ENCODE measurements around the gene LRRC63.
"Not testable (repeated sequence)": the region's sequence is repeated elsewhere in the genome, so short reads cannot be mapped to it uniquely, and the experiment has no call there.

LRRC63 gene, protein sequence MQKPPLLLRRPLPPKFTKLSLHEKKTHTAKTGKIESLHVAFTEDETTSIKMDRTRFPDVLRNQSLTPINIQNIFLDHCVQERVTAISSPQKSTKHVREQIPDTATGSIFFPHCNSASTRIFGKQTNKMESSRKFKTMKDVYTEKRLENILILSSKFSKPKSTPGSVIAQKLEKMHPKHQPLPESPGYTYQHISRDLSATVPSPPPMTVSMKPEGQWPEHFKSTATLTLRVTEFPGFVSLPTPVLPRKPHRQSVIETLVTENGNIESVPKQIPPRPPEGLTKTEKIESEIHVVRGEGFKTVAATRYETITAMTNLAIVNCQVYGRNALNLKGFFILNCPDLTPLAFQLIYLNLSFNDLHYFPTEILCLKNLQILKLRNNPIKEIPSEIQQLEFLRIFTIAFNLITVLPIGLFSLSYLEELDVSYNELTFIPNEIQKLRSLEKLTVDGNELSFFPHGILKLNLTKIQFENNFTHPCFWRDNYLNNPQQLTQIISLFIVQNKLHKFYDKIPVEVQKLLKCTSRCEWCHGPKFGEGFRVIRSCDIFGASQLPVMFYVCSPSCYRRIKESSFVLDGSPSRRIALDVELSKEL
- long read RNA-seq, partial matches to known transcripts, result 0 of 2 reads
- long read RNA-seq, other reads (novel, unspliced or antisense), result 2 of 2 reads

DNA sequence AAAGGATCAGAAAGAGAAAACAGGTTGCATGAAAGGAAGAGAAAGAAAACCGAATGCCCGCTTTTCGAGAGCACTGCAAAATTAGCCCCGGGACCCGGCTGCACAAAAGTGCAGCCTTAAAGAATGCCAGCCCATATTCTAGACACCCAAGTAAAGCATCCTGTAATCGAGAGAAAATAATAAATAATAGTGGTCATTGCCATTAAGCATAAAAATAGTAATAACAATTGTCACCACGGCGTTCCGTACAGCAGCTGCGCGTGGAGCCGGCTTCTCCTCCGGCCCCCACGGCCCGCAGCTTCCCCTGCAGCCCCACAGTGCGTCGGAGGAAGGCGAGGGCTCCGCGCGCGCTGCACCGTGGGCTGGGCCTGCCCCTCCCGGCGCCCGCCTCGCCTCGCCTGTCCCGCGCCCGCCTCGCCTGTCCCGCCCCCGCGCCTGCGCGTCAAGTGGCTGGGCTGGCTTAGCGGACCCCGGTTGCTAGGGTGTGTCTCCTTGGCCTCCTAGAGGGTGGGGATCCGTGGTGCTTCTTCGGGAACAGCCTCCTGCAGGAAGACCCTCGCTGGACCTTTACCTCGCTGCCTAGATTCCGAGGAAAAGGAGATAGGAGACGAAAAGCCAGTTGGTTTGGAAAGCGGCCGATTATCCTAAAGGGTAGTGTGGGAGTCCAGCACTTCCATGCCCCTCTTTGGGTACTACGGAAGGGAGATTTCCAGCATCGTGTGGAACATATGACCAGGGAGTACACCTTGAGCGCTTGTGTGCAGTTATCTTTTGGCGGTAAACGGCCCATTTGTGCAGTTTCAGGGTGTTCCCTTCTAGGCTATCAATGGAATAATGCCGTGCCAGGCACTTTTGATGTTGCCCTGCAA is at the start of gene LRRC63:
Gene LRRC63, plus strand, starts transcription at position 446 of the 869 bp plus-strand sequence. CDS start 1,107 bp downstream, outside the sequence.
- TF ChIP-seq SPI1 (IDR thresholded peaks at IDR 0.05; ENCODE audit: borderline replicate concordance, low read depth), result no peak; the same call in 1 of the 2 replicates
- TF ChIP-seq, protein P1, sequence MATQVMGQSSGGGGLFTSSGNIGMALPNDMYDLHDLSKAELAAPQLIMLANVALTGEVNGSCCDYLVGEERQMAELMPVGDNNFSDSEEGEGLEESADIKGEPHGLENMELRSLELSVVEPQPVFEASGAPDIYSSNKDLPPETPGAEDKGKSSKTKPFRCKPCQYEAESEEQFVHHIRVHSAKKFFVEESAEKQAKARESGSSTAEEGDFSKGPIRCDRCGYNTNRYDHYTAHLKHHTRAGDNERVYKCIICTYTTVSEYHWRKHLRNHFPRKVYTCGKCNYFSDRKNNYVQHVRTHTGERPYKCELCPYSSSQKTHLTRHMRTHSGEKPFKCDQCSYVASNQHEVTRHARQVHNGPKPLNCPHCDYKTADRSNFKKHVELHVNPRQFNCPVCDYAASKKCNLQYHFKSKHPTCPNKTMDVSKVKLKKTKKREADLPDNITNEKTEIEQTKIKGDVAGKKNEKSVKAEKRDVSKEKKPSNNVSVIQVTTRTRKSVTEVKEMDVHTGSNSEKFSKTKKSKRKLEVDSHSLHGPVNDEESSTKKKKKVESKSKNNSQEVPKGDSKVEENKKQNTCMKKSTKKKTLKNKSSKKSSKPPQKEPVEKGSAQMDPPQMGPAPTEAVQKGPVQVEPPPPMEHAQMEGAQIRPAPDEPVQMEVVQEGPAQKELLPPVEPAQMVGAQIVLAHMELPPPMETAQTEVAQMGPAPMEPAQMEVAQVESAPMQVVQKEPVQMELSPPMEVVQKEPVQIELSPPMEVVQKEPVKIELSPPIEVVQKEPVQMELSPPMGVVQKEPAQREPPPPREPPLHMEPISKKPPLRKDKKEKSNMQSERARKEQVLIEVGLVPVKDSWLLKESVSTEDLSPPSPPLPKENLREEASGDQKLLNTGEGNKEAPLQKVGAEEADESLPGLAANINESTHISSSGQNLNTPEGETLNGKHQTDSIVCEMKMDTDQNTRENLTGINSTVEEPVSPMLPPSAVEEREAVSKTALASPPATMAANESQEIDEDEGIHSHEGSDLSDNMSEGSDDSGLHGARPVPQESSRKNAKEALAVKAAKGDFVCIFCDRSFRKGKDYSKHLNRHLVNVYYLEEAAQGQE (IDR thresholded peaks at IDR 0.05; ENCODE audit: insufficient replicate concordance, low read depth), result peak; percentile 1
- TF ChIP-seq, protein P2, sequence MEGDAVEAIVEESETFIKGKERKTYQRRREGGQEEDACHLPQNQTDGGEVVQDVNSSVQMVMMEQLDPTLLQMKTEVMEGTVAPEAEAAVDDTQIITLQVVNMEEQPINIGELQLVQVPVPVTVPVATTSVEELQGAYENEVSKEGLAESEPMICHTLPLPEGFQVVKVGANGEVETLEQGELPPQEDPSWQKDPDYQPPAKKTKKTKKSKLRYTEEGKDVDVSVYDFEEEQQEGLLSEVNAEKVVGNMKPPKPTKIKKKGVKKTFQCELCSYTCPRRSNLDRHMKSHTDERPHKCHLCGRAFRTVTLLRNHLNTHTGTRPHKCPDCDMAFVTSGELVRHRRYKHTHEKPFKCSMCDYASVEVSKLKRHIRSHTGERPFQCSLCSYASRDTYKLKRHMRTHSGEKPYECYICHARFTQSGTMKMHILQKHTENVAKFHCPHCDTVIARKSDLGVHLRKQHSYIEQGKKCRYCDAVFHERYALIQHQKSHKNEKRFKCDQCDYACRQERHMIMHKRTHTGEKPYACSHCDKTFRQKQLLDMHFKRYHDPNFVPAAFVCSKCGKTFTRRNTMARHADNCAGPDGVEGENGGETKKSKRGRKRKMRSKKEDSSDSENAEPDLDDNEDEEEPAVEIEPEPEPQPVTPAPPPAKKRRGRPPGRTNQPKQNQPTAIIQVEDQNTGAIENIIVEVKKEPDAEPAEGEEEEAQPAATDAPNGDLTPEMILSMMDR (IDR thresholded peaks at IDR 0.05; ENCODE audit: insufficient read depth, low read length), result no peak
- no peak for TF ChIP-seq GABPA (IDR thresholded peaks at IDR 0.05; ENCODE audit: low read depth)
- TF ChIP-seq POLR2AphosphoS5 (IDR thresholded peaks at IDR 0.05; ENCODE audit: low read depth), result peak; percentile 66
- H3K4me3 ChIP-seq (replicated peaks; ENCODE audit: insufficient read depth, low read length), result peak within 1 kb of the TSS; percentile 67
- H3K27ac ChIP-seq (replicated peaks), result peak within 1 kb of the TSS; percentile 69
- no peaks in the 10 kb centered on the region for H3K27me3 ChIP-seq (ENCODE audit: insufficient read depth, poor library complexity, severe bottlenecking)
- DNase-seq (ENCODE audit: low read depth in 1 of 2, low spot score in 1 of 2), result peak; percentile 44 to 90

DNA sequence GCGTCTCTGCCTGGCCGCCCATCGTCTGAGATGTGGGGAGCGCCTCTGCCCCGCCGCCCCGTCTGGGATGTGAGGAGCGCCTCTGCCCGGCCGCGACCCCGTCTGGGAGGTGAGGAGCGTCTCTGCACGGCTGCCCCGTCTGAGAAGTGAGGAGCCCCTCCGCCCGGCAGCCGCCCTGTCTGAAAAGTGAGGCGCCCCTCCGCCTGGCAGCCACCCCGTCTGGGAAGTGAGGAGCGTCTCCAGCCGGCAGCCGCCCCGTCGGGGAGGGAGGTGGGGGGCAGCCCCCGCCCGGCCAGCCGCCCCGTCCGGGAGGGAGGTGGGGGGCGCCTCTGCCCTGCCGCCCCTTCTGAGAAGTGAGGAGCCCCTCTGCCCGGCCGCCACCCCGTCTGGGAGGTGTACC is 49.0 kb upstream of the LRRC63 start:
- H3K4me3 ChIP-seq (replicated peaks; ENCODE audit: insufficient read depth, low read length); H3K27me3 ChIP-seq (ENCODE audit: insufficient read depth, poor library complexity, severe bottlenecking); H3K27ac ChIP-seq (replicated peaks); DNase-seq (ENCODE audit: low read depth in 1 of 2, low spot score in 1 of 2): not testable (repeated sequence)

DNA sequence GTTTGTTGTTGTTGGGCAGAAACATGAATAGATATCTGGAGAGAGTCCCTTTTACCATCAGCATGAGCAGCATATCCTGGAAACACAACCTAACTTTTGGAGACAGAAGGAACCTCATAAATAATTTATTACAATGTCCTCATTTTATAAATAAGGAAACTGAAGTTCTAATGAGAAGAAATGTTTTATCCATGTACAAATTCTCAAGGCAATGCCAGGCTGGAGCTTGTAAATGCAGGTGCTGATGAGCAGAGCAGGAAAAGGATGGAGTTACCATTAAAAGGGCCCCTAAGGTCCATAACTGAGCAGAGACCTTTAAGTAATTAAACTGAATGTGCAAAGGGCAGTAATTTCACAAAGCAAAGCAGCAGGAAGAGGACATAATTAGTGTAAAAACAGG is 47.1 kb upstream of the LRRC63 start:
- Histone ChIP-seq H3K27me3 (ENCODE audit: insufficient read depth, poor library complexity, severe bottlenecking) (no peaks in the 10 kb centered on the region), H3K4me3 (replicated peaks; ENCODE audit: insufficient read depth, low read length) (no peak overlapping the region), H3K27ac (replicated peaks) (peak overlapping the region; percentile 4)
- TF ChIP-seq, protein P2 (IDR thresholded peaks at IDR 0.05; ENCODE audit: insufficient read depth, low read length), result no peak
- TF ChIP-seq POLR2AphosphoS5 (IDR thresholded peaks at IDR 0.05; ENCODE audit: low read depth) (no peak), SPI1 (IDR thresholded peaks at IDR 0.05; ENCODE audit: borderline replicate concordance, low read depth) (no peak), GABPA (IDR thresholded peaks at IDR 0.05; ENCODE audit: low read depth) (no peak)
- TF ChIP-seq, protein P1 (IDR thresholded peaks at IDR 0.05; ENCODE audit: insufficient replicate concordance, low read depth), result no peak
- DNase-seq (ENCODE audit: low read depth in 1 of 2, low spot score in 1 of 2), result no peak

All from HL-60 (cell line).